ENCODE measurements around the gene C18orf54.
A peak's percentile ranks its signal among the peaks of the same experiment; 100 is the strongest.

The C18orf54 gene

GRCh38 chr18:54387631-54388030 lies 29.9 kb downstream of the C18orf54 start:
- DNase-seq, result no peak

GRCh38 chr18:54388203-54389142 lies 30.8 kb downstream of the C18orf54 start:
- DNase-seq, result peak; percentile 76

- no peak for DNase-seq
Measured at GRCh38 chr18:54389143-54389505, 31.4 kb downstream of the C18orf54 start.

- DNase-seq, result peak; percentile 2
Measured at GRCh38 chr18:54390838-54391237, 33.1 kb downstream of the C18orf54 start.

- peak; percentile 88 for DNase-seq
Measured at GRCh38 chr18:54392543-54393023, 34.9 kb downstream of the C18orf54 start.

- no peak for DNase-seq
Measured at GRCh38 chr18:54393648-54394294, 36.1 kb downstream of the C18orf54 start.

GRCh38 chr18:54396760-54397159 lies 39.1 kb downstream of the C18orf54 start:
- no peak for DNase-seq

- DNase-seq, result no peak
Measured at GRCh38 chr18:54405290-54405689, 47.6 kb downstream of the C18orf54 start.

GRCh38 chr18:54411781-54412180 lies 54.1 kb downstream of the C18orf54 start:
- no peak for DNase-seq

- DNase-seq, result no peak
Measured at GRCh38 chr18:54415086-54415485, 57.4 kb downstream of the C18orf54 start.

GRCh38 chr18:54416436-54416835 lies 58.7 kb downstream of the C18orf54 start:
- no peak for DNase-seq

GRCh38 chr18:54423831-54424230 lies 66.1 kb downstream of the C18orf54 start:
- no peak for DNase-seq

GRCh38 chr18:54426085-54426665 lies 68.5 kb downstream of the C18orf54 start:
- DNase-seq, result no peak

Data from hematopoietic multipotent progenitor cell treated with erythropoietin and hydrocortisone succinate and interleukin-3 and kit ligand, for 6 days (in vitro differentiated cells).